Measurements from ENCODE around the gene EEIG1. TPM values are rescaled to one million over a fixed set of nuclear protein-coding genes. Genes with fewer than 3 reads are reported as not detected.

EEIG1 gene
- total and polyA plus RNA-seq, 2 donors (not counting 1 experiment from before 2014, with no cell fraction given), result 57.2 to 245 TPM

- Mint-ChIP-seq H3K27me3 (no peaks in the 10 kb centered on the region), H3K27ac (peak overlapping the region; percentile 96), H3K4me1 (peaks cover 99% of the 10 kb centered on the region), H3K9me3 (ENCODE audit: insufficient read depth) (no peaks in the 10 kb centered on the region), H3K4me3 (peak overlapping the region; percentile 77)
- H3K4me1 ChIP-seq (ENCODE audit: control insufficient read depth in 2 of 2, insufficient read depth in 2 of 2, low read length in 2 of 2), result peaks cover 100% of the 10 kb centered on the region in 2 donors
- peaks cover 0 to 38% of the 10 kb centered on the region in 2 experiments for H3K36me3 ChIP-seq (replicated peaks in 1 of 2; ENCODE audit: control extremely low read depth in 1 of 2, control insufficient read depth in 1 of 2, extremely low read depth in 1 of 2, insufficient read depth in 2 of 2, low read length in 1 of 2)
- TF ChIP-seq EZH2 (IDR thresholded peaks at IDR 0.05; ENCODE audit: borderline replicate concordance, insufficient read depth, low read depth, low read length, poor library complexity, severe bottlenecking) (no peak), CTCF (IDR thresholded peaks at IDR 0.05) (no peak)
- H3K27ac ChIP-seq (ENCODE audit: low read length in 2 of 2), result peak overlapping the region; percentile 91 to 97
- peak; percentile 7 for ATAC-seq (ENCODE audit: low read depth)
- peak overlapping the region; percentile 40 for H3K9ac ChIP-seq (ENCODE audit: low read length)
- H2AFZ ChIP-seq (ENCODE audit: insufficient read depth, low read depth, low read length, poor library complexity, severe bottlenecking), result no peak overlapping the region
- peak overlapping the region in 3 of 5 experiments; percentile 5 to 21 (median 21) for H3K4me3 ChIP-seq (ENCODE audit: control extremely low read depth in 1 of 5, extremely low read depth in 1 of 5, insufficient read depth in 1 of 5, low read depth in 2 of 5, low read length in 4 of 5)
- peaks cover 90% of the 10 kb centered on the region for H4K20me1 ChIP-seq (ENCODE audit: control insufficient read depth, insufficient read depth, low read length, poor library complexity, severe bottlenecking)
- intact Hi-C loops (cut with micrococcal nuclease), result loop anchor here (1.0 to 5.0 kb wide), 3 partner anchors 8 to 36 kb away; no protein-coding TSS in a partner anchor
- CTCF ChIA-PET, result interaction anchor here (1.6 to 20.6 kb wide), 7 partner anchors 10 to 146 kb away, joined by 3 to 282 read pairs (median 9); partner anchors contain the start of gene EEIG1
- peak; percentile 54 for DNase-seq
- no peaks in the 10 kb centered on the region for H3K9me3 ChIP-seq (ENCODE audit: control extremely low read depth in 1 of 3, control insufficient read depth in 2 of 3, insufficient read depth in 1 of 3, low read length in 2 of 3)
- POLR2A ChIA-PET, result interaction anchor here (0.6 to 2.8 kb wide), 9 partner anchors 9 to 237 kb away, joined by 3 to 28 read pairs (median 5); partner anchors contain the start of genes EEIG1 and TOR2A
- H3K4me2 ChIP-seq (replicated peaks; ENCODE audit: low read depth, low read length, poor library complexity, severe bottlenecking), result peak overlapping the region; percentile 76
- H3K27me3 ChIP-seq (replicated peaks in 1 of 4; ENCODE audit: control extremely low read depth in 1 of 4, control insufficient read depth in 3 of 4, insufficient read depth in 4 of 4, low read length in 3 of 4), result no peaks in the 10 kb centered on the region
- H3K79me2 ChIP-seq (ENCODE audit: control insufficient read depth, insufficient read depth, low read length), result peaks cover 99% of the 10 kb centered on the region
- 51% methylated on average over 20 of the region's 20 CpGs for WGBS (ENCODE audit: insufficient coverage)
Observed at GRCh38 chr9:127971357-127972235, 9.2 kb downstream of the EEIG1 start.

All from B cell (primary cell).